Measurements from ENCODE around the gene AXIN1. TPM values are rescaled to one million over a fixed set of nuclear protein-coding genes. Genes with fewer than 3 reads are reported as not detected.
"Not testable (repeated sequence)": the region's sequence is repeated elsewhere in the genome, so short reads cannot be mapped to it uniquely, and the experiment has no call there.

The AXIN1 gene
- total RNA-seq, 1 experiment from 2014 or later, result 32.7 TPM

- no peak for TF ChIP-seq EZH2 (IDR thresholded peaks at IDR 0.05; ENCODE audit: borderline replicate concordance, low read depth, low read length, poor library complexity, severe bottlenecking)
- TF ChIP-seq CTCF (conservative IDR thresholded peaks at IDR 0.05; ENCODE audit: low read depth, low read length), result no peak
- Histone ChIP-seq H3K9me3 (ENCODE audit: low read depth, low read length, poor library complexity, severe bottlenecking) (no peaks in the 10 kb centered on the region), H3K27me3 (replicated peaks; ENCODE audit: insufficient read depth, low read depth, low read length, poor library complexity) (no peaks in the 10 kb centered on the region), H3K36me3 (ENCODE audit: insufficient read depth, low read length, poor library complexity, severe bottlenecking) (peaks cover 6% of the 10 kb centered on the region), H3K4me3 (ENCODE audit: low read depth, low read length, poor library complexity, severe bottlenecking) (peak overlapping the region; percentile 79), H3K4me1 (ENCODE audit: insufficient read depth, low read length, poor library complexity, severe bottlenecking) (no peaks in the 10 kb centered on the region), H3K27ac (ENCODE audit: low read depth, low read length, poor library complexity, severe bottlenecking) (peak overlapping the region; percentile 83)
- ChIA-PET CTCF (interaction anchor here (0.6 to 1.0 kb wide), 3 partner anchors 117 to 286 kb away, joined by 3 to 7 read pairs (median 4); no protein-coding TSS in a partner anchor), POLR2A (ENCODE audit: low non-redundant PET) (interaction anchor here (0.5 kb wide), 1 partner anchor 306 kb away, joined by 4 read pairs; no protein-coding TSS in a partner anchor)
- intact Hi-C loops (cut with micrococcal nuclease; ENCODE audit: unreplicated experiment), result loop anchor here (2.0 kb wide), 2 partner anchors 71 to 117 kb away; partner anchors contain the start of genes ARHGDIG and FAM234A
- BruUV-seq (replicated peaks), result no TSS peak
- no peak for DNase-seq (ENCODE audit: low spot score)
Observed at GRCh38 chr16:351804-352520, 561 bp downstream of the AXIN1 start.

GRCh38 chr16:350203-350602, 2.3 kb downstream of the AXIN1 start:
- intact Hi-C loops (cut with micrococcal nuclease; ENCODE audit: unreplicated experiment), result no loop called here
- Histone ChIP-seq H3K4me3 (ENCODE audit: low read depth, low read length, poor library complexity, severe bottlenecking) (no peak overlapping the region), H3K9me3 (ENCODE audit: low read depth, low read length, poor library complexity, severe bottlenecking) (no peaks in the 10 kb centered on the region), H3K36me3 (ENCODE audit: insufficient read depth, low read length, poor library complexity, severe bottlenecking) (peaks cover 17% of the 10 kb centered on the region), H3K27me3 (replicated peaks; ENCODE audit: insufficient read depth, low read depth, low read length, poor library complexity) (no peaks in the 10 kb centered on the region), H3K4me1 (ENCODE audit: insufficient read depth, low read length, poor library complexity, severe bottlenecking) (no peaks in the 10 kb centered on the region), H3K27ac (ENCODE audit: low read depth, low read length, poor library complexity, severe bottlenecking) (no peak overlapping the region)
- no peak for DNase-seq (ENCODE audit: low spot score)
- BruUV-seq (replicated peaks), result TSS peak; percentile 49
- TF ChIP-seq CTCF (conservative IDR thresholded peaks at IDR 0.05; ENCODE audit: low read depth, low read length) (no peak), EZH2 (IDR thresholded peaks at IDR 0.05; ENCODE audit: borderline replicate concordance, low read depth, low read length, poor library complexity, severe bottlenecking) (no peak)
- ChIA-PET POLR2A (ENCODE audit: low non-redundant PET) (no interaction called here), CTCF (no interaction called here)

- no peaks in the 10 kb centered on the region for H3K9me3 ChIP-seq (ENCODE audit: low read depth, low read length, poor library complexity, severe bottlenecking)
- POLR2A ChIA-PET (ENCODE audit: low non-redundant PET), result no interaction called here
- DNase-seq (ENCODE audit: low spot score), result no peak
- H3K27me3 ChIP-seq (replicated peaks; ENCODE audit: insufficient read depth, low read depth, low read length, poor library complexity), result no peaks in the 10 kb centered on the region
- H3K36me3 ChIP-seq (ENCODE audit: insufficient read depth, low read length, poor library complexity, severe bottlenecking), result peaks cover 23% of the 10 kb centered on the region
- TF ChIP-seq CTCF (conservative IDR thresholded peaks at IDR 0.05; ENCODE audit: low read depth, low read length) (no peak), EZH2 (IDR thresholded peaks at IDR 0.05; ENCODE audit: borderline replicate concordance, low read depth, low read length, poor library complexity, severe bottlenecking) (no peak)
- H3K4me3 ChIP-seq (ENCODE audit: low read depth, low read length, poor library complexity, severe bottlenecking), result no peak overlapping the region
- H3K4me1 ChIP-seq (ENCODE audit: insufficient read depth, low read length, poor library complexity, severe bottlenecking), result no peaks in the 10 kb centered on the region
- no TSS peak for BruUV-seq (replicated peaks)
- CTCF ChIA-PET, result no interaction called here
- no peak overlapping the region for H3K27ac ChIP-seq (ENCODE audit: low read depth, low read length, poor library complexity, severe bottlenecking)
- intact Hi-C loops (cut with micrococcal nuclease; ENCODE audit: unreplicated experiment), result no loop called here
Observed at GRCh38 chr16:349211-349610, 3.3 kb downstream of the AXIN1 start.

- peaks cover 25% of the 10 kb centered on the region for H3K36me3 ChIP-seq (ENCODE audit: insufficient read depth, low read length, poor library complexity, severe bottlenecking)
- POLR2A ChIA-PET (ENCODE audit: low non-redundant PET); BruUV-seq (replicated peaks); intact Hi-C loops (cut with micrococcal nuclease; ENCODE audit: unreplicated experiment); H3K4me1 ChIP-seq (ENCODE audit: insufficient read depth, low read length, poor library complexity, severe bottlenecking); H3K9me3 ChIP-seq (ENCODE audit: low read depth, low read length, poor library complexity, severe bottlenecking); H3K27ac ChIP-seq (ENCODE audit: low read depth, low read length, poor library complexity, severe bottlenecking); H3K4me3 ChIP-seq (ENCODE audit: low read depth, low read length, poor library complexity, severe bottlenecking); DNase-seq (ENCODE audit: low spot score); CTCF ChIA-PET; H3K27me3 ChIP-seq (replicated peaks; ENCODE audit: insufficient read depth, low read depth, low read length, poor library complexity): not testable (repeated sequence)
Observed at GRCh38 chr16:348495-348894, 4.0 kb downstream of the AXIN1 start.
